ENCODE data around the gene EED.

GRCh38 chr11:86211619-86212018 lies 32.9 kb upstream of the EED start:
- no peak for TF ChIP-seq CTCF (IDR thresholded peaks at IDR 0.05)
- TF ChIP-seq POLR2A (IDR thresholded peaks at IDR 0.05): no peak
- no peak for TF ChIP-seq EP300 (IDR thresholded peaks at IDR 0.05)
